Activated CD8-positive, alpha-beta memory T cell treated with anti-CD3 and anti-CD28 coated beads, Interleukin-2, amount 50 U/mL, for 1 hour (primary cell): ENCODE data around the gene KIAA1210.

Experiments used
- DNase-seq: peaks from one replicate; pipeline ENCODE4 v3.0.0-alpha.2; 2020; ENCODE audit errors: extremely low read depth

KIAA1210 gene

GRCh38 chrX:119093991-119094735 is 33.4 kb downstream of the KIAA1210 start:
- DNase-seq: no peak

GRCh38 chrX:119090627-119091026 is 37.0 kb downstream of the KIAA1210 start:
- DNase-seq: no peak

- no peak for DNase-seq
These were observed 38.0 kb downstream of the KIAA1210 start for GRCh38 chrX:119089619-119090018.

- no peak for DNase-seq
These were observed 40.5 kb downstream of the KIAA1210 start for GRCh38 chrX:119087121-119087520.

- DNase-seq: no peak
These were observed 42.8 kb downstream of the KIAA1210 start for GRCh38 chrX:119084766-119085165.

GRCh38 chrX:119082278-119082677 is 45.3 kb downstream of the KIAA1210 start:
- no peak for DNase-seq

GRCh38 chrX:119075270-119076025 is 52.2 kb downstream of the KIAA1210 start:
- DNase-seq: no peak

- DNase-seq: no peak
These were observed 53.7 kb downstream of the KIAA1210 start for GRCh38 chrX:119073911-119074310.

- DNase-seq: no peak
These were observed 54.3 kb downstream of the KIAA1210 start for GRCh38 chrX:119073200-119073905.

GRCh38 chrX:119072744-119073143 is 54.9 kb downstream of the KIAA1210 start, which contains the start of gene CT47C1:
Gene CT47C1 (plus strand): TSS chrX:119072993. CDS start chrX:119073226, 233 bp downstream.
- DNase-seq: no peak

- no peak for DNase-seq
These were observed 56.2 kb downstream of the KIAA1210 start for GRCh38 chrX:119071381-119071780.

- no peak for DNase-seq
These were observed 57.9 kb downstream of the KIAA1210 start for GRCh38 chrX:119069762-119070161.

- no peak for DNase-seq
These were observed 58.5 kb downstream of the KIAA1210 start for GRCh38 chrX:119069128-119069527.

- no peak for DNase-seq
These were observed 60.4 kb downstream of the KIAA1210 start for GRCh38 chrX:119067023-119067739.

- no peak for DNase-seq
These were observed 64.2 kb downstream of the KIAA1210 start for GRCh38 chrX:119063428-119063827.

- no peak for DNase-seq
These were observed 64.8 kb downstream of the KIAA1210 start for GRCh38 chrX:119062750-119063374.

GRCh38 chrX:119055687-119056086 is 71.9 kb downstream of the KIAA1210 start:
- DNase-seq: no peak

GRCh38 chrX:119045884-119046283 is 81.7 kb downstream of the KIAA1210 start:
- DNase-seq: no peak

GRCh38 chrX:119042996-119043395 is 84.6 kb downstream of the KIAA1210 start:
- no peak for DNase-seq

- no peak for DNase-seq
These were observed 85.6 kb downstream of the KIAA1210 start for GRCh38 chrX:119042040-119042439.

GRCh38 chrX:119041175-119041574 is 86.4 kb downstream of the KIAA1210 start:
- no peak for DNase-seq
